Keratinocyte (primary cell): Measurements from ENCODE around the gene GSTM1.

Source experiments
- CTCF ChIP-seq, 3 experiments: IDR thresholded peaks in 1 of 3; conservative IDR thresholded peaks in 1 of 3; optimal IDR thresholded peaks in 1 of 3; 2 replicates in 2 of 3; 3 replicates in 1 of 3; pipeline versions ENCODE3 to v1.5.1; 2011; ENCODE audit warnings: low read length in 3 of 3, mild to moderate bottlenecking in 3 of 3, moderate library complexity in 2 of 3, control low read depth in 1 of 3, inconsistent platforms in 1 of 3; ENCODE audit not compliant: insufficient read depth in 2 of 3; ENCODE audit errors: extremely low read depth in 1 of 3
- EZH2 ChIP-seq: IDR thresholded peaks from one replicate; pipeline ENCODE4 v1.6.1; 2012; ENCODE audit warnings: inconsistent platforms, mild to moderate bottlenecking, low read length, moderate library complexity

- TF ChIP-seq CTCF (optimal IDR thresholded peaks at IDR 0.05 in 1 of 3, IDR thresholded peaks at IDR 0.05 in 1 of 3, conservative IDR thresholded peaks at IDR 0.05 in 1 of 3; ENCODE audit: extremely low read depth in 1 of 3, insufficient read depth in 2 of 3, low read length in 3 of 3) (no peak), EZH2 (no peak)
Measured at GRCh38 chr1:109732390-109732881, 44.8 kb downstream of the GSTM1 start.
